K562 (cell line): ENCODE data around the gene GPATCH4. TPM values are rescaled to one million over a fixed set of nuclear protein-coding genes. Genes with fewer than 3 reads are reported as not detected.

Experiments
- ATAC-seq: fragments of 200-7000 bp; cut with Tn5 transposase; 3 replicates; pipeline ENCODE4 v1.9.1; 2020; ENCODE audit warnings: moderate library complexity
- BruUV-seq: library from RNA; stranded (reverse); fragments of 400-500 nt; replicated peaks from 2 replicates; lab custom pipeline; 2021; lab: Mats Ljungman, UMichigan
- CTCF ChIA-PET: fragments of 300-600 bp; formaldehyde crosslinking; extraction: SDS; loops from one replicate; lab custom pipeline; 2021; ENCODE audit warnings: low intra/inter-chr PET ratio; lab: Yijun Ruan, JAX
- POLR2A ChIA-PET: fragments of 300-600, 350-650 bp; sonication (Branson Sonifier 250); formaldehyde crosslinking; extraction: SDS; loops from one replicate; lab custom pipeline; 2021; ENCODE audit warnings: antibody characterized with exemption, inconsistent platforms; lab: Yijun Ruan, JAX
- DNase-seq, 4 experiments: peaks; one replicate each; pipeline versions ENCODE4 v3.0.0 to v3.0.0-alpha.2; 2011 to 2018; ENCODE audit warnings: low spot score in 3 of 4, mixed read lengths in 3 of 4; ENCODE audit errors: extremely low read depth in 1 of 4
- FAIRE-seq: peaks from 2 replicates; lab custom pipeline; 2011; peaks lifted over from hg19 to GRCh38; lab: Jason Lieb, UNC
- H2AFZ ChIP-seq: 2 replicates; pipeline ENCODE4 v1.6.0; 2011; ENCODE audit warnings: low read depth, low read length, control low read depth, inconsistent platforms
- H3K27ac ChIP-seq: fragments of 200-600 bp; 3 replicates; pipeline ENCODE4 v1.8.0; 2011; ENCODE audit warnings: low read depth, mild to moderate bottlenecking, control low read depth, inconsistent platforms, low read length, moderate library complexity, mixed read lengths; ENCODE audit errors: extremely low read depth
- H3K27me3 ChIP-seq, 2 experiments: fragments of 300-600 bp in 1 of 2; 2 replicates in 1 of 2; 3 replicates in 1 of 2; pipeline versions ENCODE4 v1.6.0 to v1.8.0; 2011; ENCODE audit warnings: inconsistent platforms in 2 of 2, low read length in 2 of 2, mild to moderate bottlenecking in 1 of 2, mixed read lengths in 1 of 2, moderate library complexity in 1 of 2; ENCODE audit not compliant: control insufficient read depth in 2 of 2, insufficient read depth in 2 of 2
- H3K36me3 ChIP-seq: fragments of 300-600 bp; 3 replicates; pipeline ENCODE4 v1.8.0; 2011; ENCODE audit warnings: mild to moderate bottlenecking, low read length, inconsistent platforms; ENCODE audit not compliant: control insufficient read depth, insufficient read depth
- H3K4me1 ChIP-seq, 2 experiments: fragments of 200-600 bp in 1 of 2; replicated peaks in 1 of 2; 2 replicates in 1 of 2; 3 replicates in 1 of 2; pipeline versions ENCODE4 v1.5.1 to v1.8.0; 2011; ENCODE audit warnings: inconsistent platforms in 2 of 2, low read length in 2 of 2, mild to moderate bottlenecking in 1 of 2, mixed read lengths in 1 of 2, moderate library complexity in 1 of 2; ENCODE audit not compliant: control insufficient read depth in 2 of 2, insufficient read depth in 2 of 2
- H3K4me2 ChIP-seq: 2 replicates; pipeline ENCODE4 v1.6.1; 2011; ENCODE audit warnings: low read length, control low read depth, inconsistent platforms, mixed read lengths; ENCODE audit not compliant: insufficient read depth
- H3K4me3 ChIP-seq: fragments of 200-600 bp; sonication (generic), shearing (Covaris generic); 2 replicates; pipeline ENCODE4 v1.5.1; 2016; ENCODE audit warnings: control low read depth, inconsistent platforms
- H3K79me2 ChIP-seq: fragments of 200-600 bp; 3 replicates; pipeline ENCODE4 v1.8.0; 2011; ENCODE audit warnings: low read length, inconsistent platforms; ENCODE audit not compliant: control insufficient read depth, insufficient read depth
- H3K9ac ChIP-seq, 2 experiments: 2 replicates each; pipeline versions ENCODE4 v1.6.0 to v1.6.1; 2011; ENCODE audit warnings: low read depth in 2 of 2, low read length in 2 of 2, control low read depth in 1 of 2, inconsistent platforms in 1 of 2, mild to moderate bottlenecking in 1 of 2, mixed read lengths in 1 of 2; ENCODE audit not compliant: insufficient read depth in 1 of 2
- H3K9me1 ChIP-seq: one replicate; pipeline ENCODE4 v1.6.0; 2011; ENCODE audit warnings: inconsistent platforms, mild to moderate bottlenecking, low read length, moderate library complexity; ENCODE audit not compliant: control insufficient read depth, insufficient read depth
- H3K9me3 ChIP-seq: replicated peaks from 2 replicates; pipeline ENCODE4 v1.5.1; 2011; ENCODE audit warnings: low read depth, low read length, inconsistent platforms; ENCODE audit not compliant: control insufficient read depth, insufficient read depth
- H4K20me1 ChIP-seq: replicated peaks from 2 replicates; pipeline ENCODE4 v1.6.1; 2011; ENCODE audit warnings: low read length, inconsistent platforms, mixed read lengths; ENCODE audit not compliant: control insufficient read depth, insufficient read depth
- ATF6 ChIP-seq: sonication (generic); formaldehyde crosslinking; IDR thresholded peaks from 2 replicates; pipeline ENCODE4 v1.4.0; 2020; ENCODE audit warnings: mild to moderate bottlenecking, missing genetic modification reagents
- JUND ChIP-seq, 2 experiments: IDR thresholded peaks; 2 replicates in 1 of 2; 3 replicates in 1 of 2; pipeline ENCODE4 v1.6.1; 2011; ENCODE audit warnings: borderline replicate concordance in 2 of 2, low read depth in 2 of 2, low read length in 2 of 2, improper control_type of control experiment in 1 of 2, missing biosample characterization in 1 of 2, missing genetic modification characterization in 1 of 2, missing genetic modification reagents in 1 of 2
- KAT2B ChIP-seq: IDR thresholded peaks from one replicate; pipeline ENCODE4 v1.6.1; 2012; ENCODE audit warnings: low read depth, mild to moderate bottlenecking, control low read depth, inconsistent platforms, low read length, moderate library complexity
- SREBF1 ChIP-seq: fragments of 150-350 bp; IDR thresholded peaks from 2 replicates; pipeline ENCODE4 v1.6.1; 2014; ENCODE audit warnings: antibody characterized with exemption, low read depth, low read length, borderline replicate concordance
- SRSF7 ChIP-seq: fragments of 200-400 bp; formaldehyde crosslinking; optimal IDR thresholded peaks from 2 replicates; pipeline ENCODE3; 2017; ENCODE audit warnings: mild to moderate bottlenecking, low read depth, low read length
- WGBS: fragments of 100-300 bp; shearing (Covaris generic); methylation state at CpG from one replicate; pipeline ENCODE4 v1.1.6; 2016; ENCODE audit warnings: low coverage, mixed read lengths; ENCODE audit not compliant: insufficient coverage; ENCODE audit errors: missing lambda C conversion rate; 5-methylcytosine and 5-hydroxymethylcytosine counted together
- in situ Hi-C: fragments of 300-500 bp; cut with MboI; formaldehyde crosslinking; loops from 4 replicates; pipeline ENCODE4 v1.15.0; 2018; ENCODE audit warnings: inconsistent platforms, mixed read lengths
- intact Hi-C: fragments of 100-400 bp; cut with micrococcal nuclease; formaldehyde crosslinking; loops from 2 replicates; pipeline ENCODE4 v1.14.2; 2022
- polyA plus RNA-seq, 8 experiments: library from polyadenylated mRNA; depleted of rRNA in 4 of 8; stranded (reverse) in 5 of 8; unstranded in 3 of 8; fragments of >200 nt; fragmentation: Nextera tagmentation in 2 of 8; fragmentation: Illumina TruSeq in 1 of 8; extraction: Ambion mirVana in 2 of 8; extraction: Trizol in 1 of 8; gene quantifications; 2 replicates each; pipeline versions ENCODE4 v1.2.1 to v1.2.3, GENCODE V29; 2011 to 2014; ENCODE audit warnings: inconsistent platforms in 1 of 8, missing spikeins in 1 of 8
- total RNA-seq, 7 experiments: library from RNA; depleted of rRNA in 6 of 7; stranded (reverse); fragments of >200 nt in 6 of 7; fragmentation: Illumina TruSeq in 2 of 7; extraction: Trizol in 2 of 7; gene quantifications; 2 replicates each; pipeline versions ENCODE4 v1.2.1 to v1.2.3, GENCODE V29; 2011 to 2021; ENCODE audit warnings: low replicate concordance in 1 of 7

GPATCH4 gene
- total and polyA plus RNA-seq, 9 of the 15 experiments (the other 6 are each of a cell fraction or from before 2014, with no cell fraction given) = 43.7 to 105 (median 76.5) TPM

DNA sequence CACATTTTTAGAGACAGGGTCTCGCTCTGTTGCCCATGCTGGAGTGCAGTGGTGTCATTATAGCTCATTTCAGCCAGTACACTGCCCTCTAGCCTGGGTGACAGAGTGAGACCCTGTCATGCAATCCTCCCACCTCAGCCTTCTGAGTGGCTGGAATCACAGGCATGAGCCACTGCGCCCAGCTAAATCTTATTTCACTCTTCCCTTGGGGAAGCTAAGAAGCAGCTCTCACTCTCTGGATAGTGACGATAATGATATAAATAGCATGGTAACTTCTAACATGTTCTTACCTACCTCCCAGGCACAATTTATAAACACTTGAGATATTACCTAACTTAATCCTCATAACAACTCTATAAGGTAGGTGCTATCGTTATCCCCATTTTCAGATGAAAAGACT, 53.8 kb downstream of the GPATCH4 start:
- BruUV-seq = no TSS peak
- Histone ChIP-seq H3K79me2 (no peaks in the 10 kb centered on the region), H3K27ac (no peak overlapping the region), H3K36me3 (peaks cover 35% of the 10 kb centered on the region; the same call in 2 of the 3 replicates), H4K20me1 (no peaks in the 10 kb centered on the region), H3K9me1 (no peaks in the 10 kb centered on the region), H3K9me3 (no peaks in the 10 kb centered on the region), H3K4me3 (no peak overlapping the region), H3K4me1 (no peaks in the 10 kb centered on the region), H2AFZ (no peak overlapping the region), H3K4me2 (no peak overlapping the region), H3K27me3 (no peaks in the 10 kb centered on the region), H3K9ac (no peak overlapping the region)
- DNase-seq (no peak), FAIRE-seq (no peak), ATAC-seq (no peak)
- TF ChIP-seq KAT2B (no peak), ATF6 (no peak), SREBF1 (no peak), JUND (IDR thresholded peaks at IDR 0.05; ENCODE audit: borderline replicate concordance, low read depth, low read length) (no peak), JUND (tag; IDR thresholded peaks at IDR 0.05; ENCODE audit: borderline replicate concordance, low read depth, low read length) (no peak), SRSF7 (no peak)
- POLR2A ChIA-PET = interaction anchor here (0.6 kb wide), 2 partner anchors 50 to 97 kb away, joined by 3 to 4 read pairs; no protein-coding TSS in a partner anchor
- in situ Hi-C loops (no loop called here), intact Hi-C loops (loop anchor here (10.0 kb wide), 1 partner anchor 63 kb away; no protein-coding TSS in a partner anchor)
- 77% methylated on average over 4 of the region's 4 CpGs for WGBS
- CTCF ChIA-PET = no interaction called here
